ENCODE results near the gene PPIL4.

The PPIL4 gene

DNA sequence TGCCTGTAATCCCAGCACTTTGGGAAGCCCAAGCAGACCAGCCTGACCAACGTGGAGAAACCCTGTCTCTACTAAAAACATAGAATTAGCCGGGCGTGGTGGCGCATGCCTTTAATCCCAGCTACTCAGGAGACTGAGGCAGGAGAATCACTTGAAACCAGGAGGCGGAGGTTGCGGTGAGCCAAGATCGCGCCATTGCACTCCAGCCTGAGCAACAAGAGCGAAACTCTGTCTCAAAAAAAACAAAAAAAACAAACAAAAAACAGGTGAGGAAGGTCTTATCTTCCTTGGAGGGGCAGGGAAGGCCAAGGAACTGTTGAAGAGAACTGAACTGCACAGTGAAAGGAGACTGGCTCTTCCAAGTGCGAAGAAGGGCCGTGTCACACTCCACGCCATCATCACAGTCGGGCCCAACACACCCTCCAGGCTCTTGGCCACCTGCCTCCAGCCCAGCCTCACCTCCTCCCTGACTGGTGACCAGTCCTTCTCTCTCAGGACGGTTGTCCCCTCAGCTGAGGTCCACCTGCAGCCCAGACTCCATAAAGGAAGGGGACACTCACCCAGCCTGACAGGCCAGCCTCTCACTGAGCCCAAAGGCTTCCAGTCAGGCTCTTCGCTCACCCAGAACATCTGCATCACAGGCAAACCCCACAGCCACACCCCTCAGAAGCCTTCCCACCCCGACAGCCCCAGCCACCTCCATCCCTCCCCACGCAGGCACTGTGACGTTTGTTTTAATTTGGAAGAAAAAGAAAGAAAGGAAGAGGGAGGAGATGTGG, 65.2 kb downstream of the PPIL4 start:
- no peak overlapping the region for H3K4me3 ChIP-seq (ENCODE audit: low read depth in 1 of 2, low read length in 2 of 2)
- no peaks in the 10 kb centered on the region for H3K4me1 ChIP-seq (ENCODE audit: insufficient read depth, low read length)

DNA sequence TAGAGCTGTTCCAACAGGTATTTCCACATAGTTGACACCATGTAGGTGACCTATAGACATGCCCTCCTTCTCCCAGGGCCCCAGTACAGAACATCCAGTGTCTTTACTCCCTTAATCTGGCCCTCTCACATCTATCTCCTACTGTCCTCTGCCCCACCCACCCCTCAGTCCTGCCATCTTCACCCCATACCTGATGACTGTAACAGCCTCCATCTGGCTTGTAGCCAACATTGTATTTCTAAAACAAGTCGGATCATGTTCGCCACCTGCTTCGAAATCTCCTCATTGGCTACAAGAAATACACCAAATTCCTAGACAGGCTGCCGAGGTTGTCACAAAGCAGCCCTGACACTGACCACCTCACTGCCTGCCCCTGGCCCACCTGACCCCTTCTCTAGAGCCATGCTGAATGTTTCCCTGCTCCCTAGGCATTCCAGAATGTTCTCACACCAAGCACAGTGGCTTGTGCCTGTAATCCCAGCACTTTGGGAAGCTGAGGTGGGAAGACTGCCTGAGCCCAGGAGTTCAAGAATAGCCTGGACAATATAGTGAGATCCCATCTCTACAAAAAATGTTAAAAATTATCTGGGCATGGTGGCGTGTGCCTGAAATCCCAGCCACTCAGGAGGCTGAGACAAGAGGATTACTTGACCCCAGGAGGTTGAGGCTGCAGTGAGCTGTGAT, 67.1 kb downstream of the PPIL4 start:
- Histone ChIP-seq H3K27me3 (ENCODE audit: control insufficient read depth in 1 of 2, insufficient read depth in 2 of 2, low read length in 2 of 2) (no peaks in the 10 kb centered on the region), H3K9me3 (ENCODE audit: low read length) (no peaks in the 10 kb centered on the region), H3K4me1 (ENCODE audit: insufficient read depth, low read length) (no peaks in the 10 kb centered on the region), H3K9ac (ENCODE audit: low read length) (no peak overlapping the region), H3K36me3 (ENCODE audit: insufficient read depth, low read length) (no peaks in the 10 kb centered on the region), H3K4me3 (ENCODE audit: low read depth in 1 of 2, low read length in 2 of 2) (no peak overlapping the region), H3K27ac (ENCODE audit: low read depth, low read length) (no peak overlapping the region)

More for the DNA sequence above, 65.2 kb downstream of the PPIL4 start:
- Histone ChIP-seq H3K9me3 (ENCODE audit: low read length) (no peaks in the 10 kb centered on the region), H3K36me3 (ENCODE audit: insufficient read depth, low read length) (no peaks in the 10 kb centered on the region), H3K27me3 (ENCODE audit: control insufficient read depth in 1 of 2, insufficient read depth in 2 of 2, low read length in 2 of 2) (no peaks in the 10 kb centered on the region), H3K27ac (ENCODE audit: low read depth, low read length) (no peak overlapping the region), H3K9ac (ENCODE audit: low read length) (no peak overlapping the region)

GRCh38 chr6:149477544-149477943, 68.3 kb downstream of the PPIL4 start:
- H3K36me3 ChIP-seq (ENCODE audit: insufficient read depth, low read length), result no peaks in the 10 kb centered on the region
- no peak overlapping the region for H3K4me3 ChIP-seq (ENCODE audit: low read depth in 1 of 2, low read length in 2 of 2)
- no peak overlapping the region for H3K27ac ChIP-seq (ENCODE audit: low read depth, low read length)
- no peaks in the 10 kb centered on the region for H3K4me1 ChIP-seq (ENCODE audit: insufficient read depth, low read length)
- H3K9me3 ChIP-seq (ENCODE audit: low read length), result no peaks in the 10 kb centered on the region
- H3K9ac ChIP-seq (ENCODE audit: low read length), result no peak overlapping the region
- H3K27me3 ChIP-seq (ENCODE audit: control insufficient read depth in 1 of 2, insufficient read depth in 2 of 2, low read length in 2 of 2), result no peaks in the 10 kb centered on the region

- Histone ChIP-seq H3K27ac (ENCODE audit: low read depth, low read length) (no peak overlapping the region), H3K4me3 (ENCODE audit: low read depth in 1 of 2, low read length in 2 of 2) (no peak overlapping the region), H3K27me3 (ENCODE audit: control insufficient read depth in 1 of 2, insufficient read depth in 2 of 2, low read length in 2 of 2) (no peaks in the 10 kb centered on the region), H3K9me3 (ENCODE audit: low read length) (no peaks in the 10 kb centered on the region), H3K4me1 (ENCODE audit: insufficient read depth, low read length) (no peaks in the 10 kb centered on the region), H3K9ac (ENCODE audit: low read length) (no peak overlapping the region), H3K36me3 (ENCODE audit: insufficient read depth, low read length) (no peaks in the 10 kb centered on the region)
These were observed 68.9 kb downstream of the PPIL4 start for GRCh38 chr6:149476789-149477455.

DNA sequence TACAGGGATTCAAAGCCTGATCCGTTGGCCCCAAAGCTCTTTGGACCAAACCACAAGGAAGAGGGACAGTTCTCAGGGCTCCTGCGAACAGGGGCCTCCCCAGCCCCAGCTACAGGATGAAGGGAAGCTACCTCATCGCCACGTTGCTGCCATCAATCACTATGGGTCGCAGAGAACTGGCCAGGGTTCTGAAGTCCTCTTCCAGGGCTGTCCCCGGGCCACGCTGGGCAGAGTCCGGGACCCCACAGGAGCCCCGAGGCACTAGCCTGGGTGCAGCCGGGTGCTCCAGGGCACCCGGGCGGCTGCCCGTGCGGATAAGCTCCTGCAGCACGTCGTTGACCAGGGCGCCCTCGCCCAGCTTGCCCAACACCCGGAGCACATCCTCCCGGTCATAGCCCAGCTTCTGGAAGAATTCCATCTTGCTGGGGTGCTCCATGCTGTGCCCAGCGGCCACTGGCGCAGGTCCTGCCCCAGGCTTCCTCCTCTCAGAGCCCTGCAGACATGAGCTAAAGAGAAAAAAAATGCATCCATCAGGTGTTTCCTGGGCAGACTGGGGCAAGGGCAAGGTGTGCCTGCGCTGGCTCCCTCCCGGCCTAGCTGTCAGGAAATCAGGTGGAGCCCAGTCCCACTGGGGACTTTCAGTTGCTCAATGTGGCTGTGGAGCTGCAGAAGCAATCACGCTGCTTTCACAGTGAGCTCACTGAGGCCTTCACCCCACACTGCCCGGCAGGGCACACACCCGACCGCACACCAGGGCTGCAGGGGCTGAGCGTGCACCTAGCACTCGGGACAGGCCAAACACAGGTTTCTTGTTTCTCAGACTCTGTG, 71.5 kb downstream of the PPIL4 start:
- no peaks in the 10 kb centered on the region for H3K9me3 ChIP-seq (ENCODE audit: low read length)
- H3K4me1 ChIP-seq (ENCODE audit: insufficient read depth, low read length), result no peaks in the 10 kb centered on the region
- H3K27ac ChIP-seq (ENCODE audit: low read depth, low read length), result no peak overlapping the region
- H3K27me3 ChIP-seq (ENCODE audit: control insufficient read depth in 1 of 2, insufficient read depth in 2 of 2, low read length in 2 of 2), result no peaks in the 10 kb centered on the region
- no peak overlapping the region for H3K9ac ChIP-seq (ENCODE audit: low read length)
- H3K36me3 ChIP-seq (ENCODE audit: insufficient read depth, low read length), result no peaks in the 10 kb centered on the region
- no peak overlapping the region for H3K4me3 ChIP-seq (ENCODE audit: low read depth in 1 of 2, low read length in 2 of 2)

GRCh38 chr6:149473080-149474052, 72.5 kb downstream of the PPIL4 start:
- Histone ChIP-seq H3K36me3 (ENCODE audit: insufficient read depth, low read length) (no peaks in the 10 kb centered on the region), H3K27ac (ENCODE audit: low read depth, low read length) (no peak overlapping the region), H3K9ac (ENCODE audit: low read length) (no peak overlapping the region), H3K27me3 (ENCODE audit: control insufficient read depth in 1 of 2, insufficient read depth in 2 of 2, low read length in 2 of 2) (no peaks in the 10 kb centered on the region), H3K9me3 (ENCODE audit: low read length) (no peaks in the 10 kb centered on the region), H3K4me3 (ENCODE audit: low read depth in 1 of 2, low read length in 2 of 2) (no peak overlapping the region), H3K4me1 (ENCODE audit: insufficient read depth, low read length) (no peaks in the 10 kb centered on the region)

DNA sequence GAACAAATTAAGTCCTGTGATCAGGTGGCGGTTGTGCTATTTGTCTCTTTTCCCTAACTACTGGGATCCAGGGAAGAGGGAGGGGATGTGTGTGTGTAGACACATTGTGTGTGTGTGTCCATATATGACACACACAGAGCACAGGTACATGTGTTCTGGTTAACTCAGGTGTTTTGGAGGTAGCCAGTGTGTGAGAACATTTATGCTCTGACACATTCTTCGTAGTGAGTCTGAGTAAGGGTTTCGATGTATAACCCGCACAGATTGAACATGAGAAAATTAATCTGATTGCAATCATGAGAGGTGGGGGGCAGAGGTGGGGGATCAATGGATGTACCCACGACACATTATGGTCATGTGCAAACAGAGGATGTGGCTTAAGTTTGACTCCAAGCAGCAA, 73.6 kb downstream of the PPIL4 start:
- no peaks in the 10 kb centered on the region for H3K36me3 ChIP-seq (ENCODE audit: insufficient read depth, low read length)
- H3K4me1 ChIP-seq (ENCODE audit: insufficient read depth, low read length), result no peaks in the 10 kb centered on the region
- no peaks in the 10 kb centered on the region for H3K27me3 ChIP-seq (ENCODE audit: control insufficient read depth in 1 of 2, insufficient read depth in 2 of 2, low read length in 2 of 2)
- no peak overlapping the region for H3K27ac ChIP-seq (ENCODE audit: low read depth, low read length)
- H3K9me3 ChIP-seq (ENCODE audit: low read length), result no peaks in the 10 kb centered on the region
- no peak overlapping the region for H3K4me3 ChIP-seq (ENCODE audit: low read depth in 1 of 2, low read length in 2 of 2)
- no peak overlapping the region for H3K9ac ChIP-seq (ENCODE audit: low read length)

DNA sequence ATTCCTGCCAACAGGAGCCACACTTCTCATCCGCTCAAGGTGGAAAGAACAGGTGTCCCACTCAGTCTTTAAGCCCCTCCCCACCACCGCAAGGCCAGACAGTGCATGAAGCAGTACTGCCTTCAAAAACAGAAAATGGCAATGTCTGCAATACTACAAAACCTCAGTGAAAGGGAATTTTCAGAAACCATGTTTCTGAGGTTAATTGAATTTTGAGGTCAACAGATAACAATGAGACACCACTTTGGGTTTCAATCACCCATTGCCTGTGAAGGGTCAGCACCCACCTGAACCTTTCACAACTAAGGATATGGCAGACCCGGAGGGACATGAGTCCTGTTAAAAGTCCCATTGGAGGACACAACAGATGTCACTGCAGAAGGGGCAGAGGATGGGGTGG, 74.0 kb downstream of the PPIL4 start:
- H3K4me3 ChIP-seq (ENCODE audit: low read depth in 1 of 2, low read length in 2 of 2), result no peak overlapping the region
- H3K9me3 ChIP-seq (ENCODE audit: low read length), result no peaks in the 10 kb centered on the region
- no peaks in the 10 kb centered on the region for H3K4me1 ChIP-seq (ENCODE audit: insufficient read depth, low read length)

DNA sequence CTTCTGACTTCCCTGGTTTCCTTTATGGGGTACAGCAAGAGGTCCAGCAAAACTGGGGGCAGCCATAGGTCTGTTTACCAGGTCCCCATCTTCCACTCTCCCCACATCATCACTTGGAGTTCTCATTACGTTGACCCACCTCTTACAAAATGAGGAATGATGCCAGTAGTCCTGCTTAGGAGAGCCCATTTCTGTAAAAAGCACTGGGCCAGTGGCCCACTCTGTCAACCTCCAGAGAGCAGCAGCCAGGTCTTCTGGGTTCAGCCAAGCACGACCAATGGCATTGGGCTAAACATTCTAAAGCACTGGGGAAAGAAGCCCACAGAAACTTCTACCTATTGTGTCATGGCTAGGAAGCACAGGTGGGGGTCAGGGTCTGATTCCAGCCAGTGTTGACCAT, 74.9 kb downstream of the PPIL4 start:
- Histone ChIP-seq H3K9me3 (ENCODE audit: low read length) (no peaks in the 10 kb centered on the region), H3K27me3 (ENCODE audit: control insufficient read depth in 1 of 2, insufficient read depth in 2 of 2, low read length in 2 of 2) (no peaks in the 10 kb centered on the region), H3K36me3 (ENCODE audit: insufficient read depth, low read length) (no peaks in the 10 kb centered on the region), H3K27ac (ENCODE audit: low read depth, low read length) (no peak overlapping the region), H3K9ac (ENCODE audit: low read length) (no peak overlapping the region), H3K4me3 (ENCODE audit: low read depth in 1 of 2, low read length in 2 of 2) (no peak overlapping the region), H3K4me1 (ENCODE audit: insufficient read depth, low read length) (no peaks in the 10 kb centered on the region)

More for the DNA sequence above, 74.0 kb downstream of the PPIL4 start:
- H3K27ac ChIP-seq (ENCODE audit: low read depth, low read length), result no peak overlapping the region
- no peaks in the 10 kb centered on the region for H3K36me3 ChIP-seq (ENCODE audit: insufficient read depth, low read length)
- H3K9ac ChIP-seq (ENCODE audit: low read length), result no peak overlapping the region
- H3K27me3 ChIP-seq (ENCODE audit: control insufficient read depth in 1 of 2, insufficient read depth in 2 of 2, low read length in 2 of 2), result no peaks in the 10 kb centered on the region

DNA sequence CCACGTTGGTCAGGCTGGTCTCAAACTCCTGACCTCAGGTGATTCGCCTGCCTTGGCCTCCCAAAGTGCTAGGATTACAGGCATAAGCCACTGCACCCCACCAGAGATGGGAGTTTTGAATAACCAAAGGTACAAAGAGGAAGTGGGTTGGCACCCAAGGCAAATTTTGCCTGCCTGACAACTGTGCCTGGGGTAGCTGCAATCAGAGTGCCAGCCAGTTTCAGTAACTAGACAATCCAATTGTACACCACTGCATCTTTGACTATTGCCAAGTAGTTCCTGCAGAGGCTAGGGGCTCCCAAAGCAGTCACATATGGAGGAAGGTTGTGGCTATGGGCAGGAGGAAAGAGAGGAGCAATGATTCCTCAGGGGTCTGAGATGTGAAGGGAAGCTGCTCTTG, 77.7 kb downstream of the PPIL4 start:
- H3K36me3 ChIP-seq (ENCODE audit: insufficient read depth, low read length), result no peaks in the 10 kb centered on the region
- H3K4me1 ChIP-seq (ENCODE audit: insufficient read depth, low read length), result peaks cover 6% of the 10 kb centered on the region
- no peak overlapping the region for H3K9ac ChIP-seq (ENCODE audit: low read length)
- H3K27ac ChIP-seq (ENCODE audit: low read depth, low read length), result no peak overlapping the region
- H3K27me3 ChIP-seq (ENCODE audit: control insufficient read depth in 1 of 2, insufficient read depth in 2 of 2, low read length in 2 of 2), result no peaks in the 10 kb centered on the region
- H3K4me3 ChIP-seq (ENCODE audit: low read depth in 1 of 2, low read length in 2 of 2), result no peak overlapping the region
- H3K9me3 ChIP-seq (ENCODE audit: low read length), result no peaks in the 10 kb centered on the region

Measured in muscle layer of colon (tissue), 2 donors.